NCI-H510A (cell line): ENCODE data around the gene RHOV.

Source experiments
- DNase-seq: peaks from one replicate; lab custom pipeline; 2025; lab: John Stamatoyannopoulos, UW

Gene RHOV

GRCh38 chr15:40845036-40845435 is 29.0 kb downstream of the RHOV start:
- no peak for DNase-seq

GRCh38 chr15:40844696-40845030 is 29.4 kb downstream of the RHOV start:
- DNase-seq = no peak

DNA sequence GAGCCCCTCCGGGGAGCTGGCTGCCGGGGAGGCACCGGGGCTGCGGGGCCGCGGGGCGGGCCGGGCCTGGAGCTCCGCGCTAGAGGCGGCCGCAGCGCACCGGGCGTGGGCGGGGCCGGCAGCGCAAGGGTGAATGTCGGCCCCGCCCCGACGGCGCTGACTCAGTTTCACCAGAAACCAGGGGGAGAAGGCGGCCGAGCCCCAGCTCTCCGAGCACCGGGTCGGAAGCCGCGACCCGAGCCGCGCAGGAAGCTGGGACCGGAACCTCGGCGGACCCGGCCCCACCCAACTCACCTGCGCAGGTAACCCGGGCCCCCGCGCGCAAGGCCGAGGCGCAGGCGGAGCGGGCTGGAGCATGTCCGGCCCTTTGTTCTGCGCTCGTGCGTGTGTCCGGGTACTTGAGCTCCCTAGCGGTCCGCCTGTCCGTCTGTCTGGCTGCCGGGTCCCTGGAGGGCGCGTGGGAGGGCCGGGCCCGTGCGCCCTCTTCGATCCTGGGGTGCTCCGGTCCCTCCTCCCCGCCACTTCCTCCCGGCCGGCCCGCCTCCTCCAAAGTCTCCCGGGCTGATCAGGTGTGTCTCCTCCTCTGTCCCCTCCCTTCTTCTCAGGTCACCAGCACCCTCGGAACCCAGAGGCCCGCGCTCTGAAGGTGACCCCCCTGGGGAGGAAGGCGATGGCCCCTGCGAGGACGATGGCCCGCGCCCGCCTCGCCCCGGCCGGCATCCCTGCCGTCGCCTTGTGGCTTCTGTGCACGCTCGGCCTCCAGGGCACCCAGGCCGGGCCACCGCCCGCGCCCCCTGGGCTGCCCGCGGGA is 29.9 kb downstream of the RHOV start, which contains the start of gene SPINT1:
Gene SPINT1, plus strand, starts transcription at position 164 of the 811 bp plus-strand sequence. Its CDS starts 507 bp downstream, at position 671.
- DNase-seq = peak; percentile 23

DNA sequence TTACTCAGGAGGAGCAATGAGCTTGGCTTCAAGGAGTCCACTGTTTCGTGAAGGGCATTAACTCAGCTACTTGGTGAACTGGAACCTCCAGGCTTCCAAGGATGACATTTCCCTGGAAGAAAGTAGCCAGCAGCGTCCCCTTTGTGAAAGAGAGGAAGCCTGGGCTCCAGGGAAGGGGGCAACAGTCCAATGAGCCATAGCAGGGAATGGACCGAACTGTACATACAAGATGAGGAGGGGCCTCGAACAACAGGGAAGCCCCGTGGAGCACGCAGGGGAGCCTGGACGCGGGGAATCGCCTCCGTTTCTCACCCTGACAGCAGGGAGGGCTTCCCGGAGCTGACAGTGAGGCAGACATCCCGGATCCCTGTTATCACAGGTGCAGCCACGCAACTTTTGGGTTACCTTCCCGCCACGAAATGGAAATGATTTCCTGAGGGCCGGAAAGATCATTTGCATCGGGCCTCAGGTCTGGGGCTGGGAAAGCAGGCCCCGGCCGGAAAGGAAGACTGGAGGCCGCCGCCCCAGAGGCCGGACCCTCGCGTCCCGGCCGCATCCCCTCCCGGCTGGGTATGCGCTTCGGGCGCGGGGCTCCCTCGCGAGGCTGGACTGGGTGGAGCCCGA is 30.7 kb downstream of the RHOV start:
- DNase-seq = no peak

GRCh38 chr15:40841741-40842140 is 32.3 kb downstream of the RHOV start:
- DNase-seq = no peak

- DNase-seq = no peak
Observed at GRCh38 chr15:40838756-40839155, 35.3 kb downstream of the RHOV start.

DNA sequence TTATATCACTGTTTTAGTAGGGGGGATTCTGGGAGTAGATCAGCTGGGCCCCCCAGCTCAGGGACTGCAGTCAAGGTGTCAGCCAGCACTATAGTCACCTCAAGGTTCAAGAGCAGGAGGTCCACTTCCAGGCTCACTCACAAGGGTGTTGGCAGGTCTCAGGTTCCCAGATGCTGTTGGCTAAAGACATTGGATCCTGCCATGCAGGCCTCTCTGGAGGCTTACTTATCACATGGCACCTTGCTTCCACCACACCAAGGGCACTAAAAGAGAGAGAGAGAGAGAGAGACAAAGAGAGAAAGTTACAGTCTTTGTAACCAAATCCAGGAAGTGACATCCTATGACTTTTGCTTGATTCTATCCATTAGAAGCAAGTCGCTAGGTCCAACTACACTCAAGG is 38.0 kb downstream of the RHOV start:
- no peak for DNase-seq

DNA sequence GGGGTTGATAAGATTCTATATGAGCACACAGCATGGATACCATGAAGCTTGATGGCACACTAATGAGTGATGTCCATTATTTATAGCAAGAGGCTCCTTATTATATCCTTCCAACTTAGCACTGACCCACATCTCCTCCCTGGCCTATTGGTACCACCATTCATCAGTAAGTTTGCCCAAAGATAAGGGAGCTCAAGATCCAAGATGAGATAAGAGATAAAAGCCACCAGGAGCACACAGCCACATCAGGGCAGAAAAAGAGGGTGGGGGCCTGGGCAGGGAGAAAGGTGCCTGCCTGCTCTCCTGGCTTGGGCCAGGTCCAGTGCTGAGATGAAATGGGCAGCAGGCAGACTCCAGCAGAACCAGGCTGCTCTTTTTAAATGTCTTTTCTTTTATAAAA is 41.1 kb downstream of the RHOV start:
- DNase-seq = no peak

DNA sequence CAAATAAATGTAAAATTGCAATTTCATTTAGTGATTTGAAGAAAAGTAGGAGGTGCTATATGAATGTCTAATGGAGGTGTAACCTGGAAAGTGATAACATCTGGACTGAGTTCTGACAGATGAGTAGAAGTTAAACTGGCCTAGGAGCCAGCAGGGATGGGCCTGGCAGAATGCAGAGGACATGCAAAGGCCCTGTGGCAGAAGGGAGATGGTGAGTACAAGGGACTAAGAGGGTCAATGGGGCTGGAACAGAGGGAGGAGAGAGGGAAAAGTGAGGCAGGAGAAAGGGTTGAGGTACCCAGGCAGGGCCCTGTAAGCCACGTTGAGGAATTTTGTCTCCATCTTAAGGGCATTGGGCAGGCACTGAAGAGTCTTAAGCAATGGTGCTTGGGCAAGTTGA is 42.2 kb downstream of the RHOV start:
- no peak for DNase-seq

DNA sequence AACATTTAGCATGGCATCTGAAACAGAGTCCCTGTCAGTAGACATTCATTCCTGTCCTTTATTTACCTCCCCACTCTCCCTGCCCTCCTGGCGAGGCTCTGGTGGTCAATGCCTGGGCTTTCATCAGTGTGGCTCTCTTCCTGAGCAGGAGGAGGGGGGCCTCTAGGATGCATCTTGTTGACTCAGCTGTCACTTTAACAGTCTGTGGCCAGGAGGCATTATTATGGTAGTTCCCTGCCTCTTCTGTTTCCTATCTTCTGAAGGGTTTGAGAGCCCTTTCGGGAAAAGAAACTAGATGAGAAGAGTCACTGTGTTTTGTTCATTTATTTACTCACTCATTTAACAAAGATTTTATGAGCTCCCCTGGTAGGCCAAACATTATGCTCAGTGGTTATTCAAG is 43.1 kb downstream of the RHOV start:
- peak; percentile 86 for DNase-seq

- no peak for DNase-seq
Observed at GRCh38 chr15:40829115-40829514, 44.9 kb downstream of the RHOV start.

- DNase-seq = no peak
Observed at GRCh38 chr15:40828447-40829036, 45.5 kb downstream of the RHOV start, which contains the start of gene PPP1R14D. Gene PPP1R14D (minus strand): TSS chr15:40828708. CDS start chr15:40828641, 67 bp downstream.

DNA sequence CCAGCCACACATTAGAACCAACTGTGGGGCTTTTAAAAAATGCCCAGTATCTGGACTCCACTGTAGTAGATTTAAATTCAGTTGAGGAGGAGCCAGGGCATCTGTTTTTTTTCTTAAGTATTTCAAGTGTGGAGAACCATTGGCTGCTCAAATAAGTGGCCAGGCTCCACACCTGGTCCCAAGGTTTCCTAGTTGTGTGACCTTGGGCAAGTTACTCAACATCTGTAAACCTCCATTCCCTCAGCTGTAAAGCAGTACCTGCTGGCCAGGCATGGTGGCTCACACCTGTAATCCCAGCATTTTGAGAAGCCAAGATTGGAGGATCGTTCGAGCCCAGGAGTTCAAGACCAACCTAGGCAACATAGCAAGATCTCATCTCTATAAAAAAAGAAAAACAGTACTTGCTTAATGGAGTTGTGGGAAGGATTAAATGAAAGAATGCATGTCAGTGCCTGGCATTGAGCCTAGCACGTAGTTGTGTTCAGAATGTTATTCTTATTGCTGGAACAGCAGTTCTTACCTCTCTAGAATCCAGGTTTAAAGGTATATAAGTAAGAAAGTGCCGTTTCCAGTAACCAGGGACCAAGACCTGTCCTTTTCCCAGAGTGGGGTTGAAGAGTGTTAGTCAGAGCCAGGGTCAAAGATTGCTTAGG is 47.5 kb downstream of the RHOV start:
- DNase-seq = no peak

GRCh38 chr15:40825661-40826422 is 48.2 kb downstream of the RHOV start:
- DNase-seq = no peak

- DNase-seq = no peak
Observed at GRCh38 chr15:40823572-40824343, 50.3 kb downstream of the RHOV start.
